Measurements from ENCODE around the gene SLC6A3. TPM values are rescaled to one million over a fixed set of nuclear protein-coding genes. Genes with fewer than 3 reads are reported as not detected.

SLC6A3 gene
- total and polyA plus RNA-seq, 4 donors = 0.95 to 12.0 (median 1.5) TPM

DNA sequence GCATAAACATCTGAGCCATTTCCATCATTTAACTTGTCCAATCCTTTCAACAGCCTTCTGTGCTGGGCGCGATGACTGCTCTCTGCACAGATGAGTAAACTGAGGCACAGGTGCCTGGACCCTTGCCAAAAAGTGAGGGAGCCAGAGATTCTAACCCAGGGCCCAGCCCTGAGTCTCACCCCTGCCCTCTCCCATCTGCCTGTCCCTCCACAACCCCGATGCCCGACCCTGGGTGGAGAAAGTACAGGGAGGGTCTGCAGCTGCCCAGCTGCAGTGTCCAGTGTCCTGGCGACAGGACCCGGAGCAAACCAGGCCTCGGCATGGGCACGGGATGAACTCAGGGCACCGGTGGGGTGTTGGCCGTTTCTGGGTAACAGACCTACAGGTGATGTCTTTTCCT, 60.7 kb downstream of the SLC6A3 start:
- 96% methylated on average over 5 of the region's 10 CpGs for WGBS (ENCODE audit: insufficient coverage)
- Histone ChIP-seq H3K4me1 (ENCODE audit: control insufficient read depth, insufficient read depth, low read length) (peaks cover 34% of the 10 kb centered on the region), H3K4me3 (ENCODE audit: low read depth, low read length) (no peak overlapping the region), H3K36me3 (ENCODE audit: control insufficient read depth, insufficient read depth, low read length) (no peaks in the 10 kb centered on the region), H3K27ac (ENCODE audit: low read depth, low read length) (no peak overlapping the region), H3K9me3 (ENCODE audit: control insufficient read depth, insufficient read depth, low read length) (no peaks in the 10 kb centered on the region), H3K27me3 (ENCODE audit: control insufficient read depth, insufficient read depth, low read length) (peaks cover 28% of the 10 kb centered on the region)
- no peak for DNase-seq (ENCODE audit: low read depth in 4 of 6, low spot score in 6 of 6)

DNA sequence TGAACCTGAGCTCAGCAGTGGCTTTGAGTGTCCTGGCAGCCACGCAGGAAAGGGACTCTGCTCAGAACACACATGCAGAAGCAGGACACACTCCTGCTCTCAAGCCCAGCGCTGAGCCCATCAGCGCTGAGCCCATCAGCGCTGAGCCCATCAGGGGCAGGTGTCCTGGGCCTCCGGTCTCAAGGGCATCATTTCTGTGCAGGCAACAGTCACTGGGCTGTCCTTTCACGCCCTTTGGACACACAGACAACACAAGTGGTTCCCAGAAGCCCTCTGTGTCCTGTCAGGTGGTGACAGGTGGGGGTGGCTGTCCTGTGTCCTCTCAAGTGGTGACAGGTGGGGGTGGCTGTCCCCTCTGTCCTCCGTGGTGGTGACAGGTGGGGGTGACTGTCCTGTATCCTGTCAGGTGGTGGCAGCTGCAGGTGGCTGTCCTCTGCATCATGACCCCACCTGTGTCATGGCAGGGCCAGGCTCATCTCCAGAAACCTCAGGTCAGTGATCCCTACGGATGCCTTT, 61.3 kb downstream of the SLC6A3 start:
- Histone ChIP-seq H3K4me3 (ENCODE audit: low read depth, low read length) (no peak overlapping the region), H3K36me3 (ENCODE audit: control insufficient read depth, insufficient read depth, low read length) (no peaks in the 10 kb centered on the region), H3K9me3 (ENCODE audit: control insufficient read depth, insufficient read depth, low read length) (no peaks in the 10 kb centered on the region), H3K4me1 (ENCODE audit: control insufficient read depth, insufficient read depth, low read length) (peaks cover 34% of the 10 kb centered on the region), H3K27ac (ENCODE audit: low read depth, low read length) (no peak overlapping the region), H3K27me3 (ENCODE audit: control insufficient read depth, insufficient read depth, low read length) (peaks cover 29% of the 10 kb centered on the region)
- 91% methylated on average over 6 of the region's 8 CpGs for WGBS (ENCODE audit: insufficient coverage)
- DNase-seq (ENCODE audit: low read depth in 4 of 6, low spot score in 6 of 6) = no peak

DNA sequence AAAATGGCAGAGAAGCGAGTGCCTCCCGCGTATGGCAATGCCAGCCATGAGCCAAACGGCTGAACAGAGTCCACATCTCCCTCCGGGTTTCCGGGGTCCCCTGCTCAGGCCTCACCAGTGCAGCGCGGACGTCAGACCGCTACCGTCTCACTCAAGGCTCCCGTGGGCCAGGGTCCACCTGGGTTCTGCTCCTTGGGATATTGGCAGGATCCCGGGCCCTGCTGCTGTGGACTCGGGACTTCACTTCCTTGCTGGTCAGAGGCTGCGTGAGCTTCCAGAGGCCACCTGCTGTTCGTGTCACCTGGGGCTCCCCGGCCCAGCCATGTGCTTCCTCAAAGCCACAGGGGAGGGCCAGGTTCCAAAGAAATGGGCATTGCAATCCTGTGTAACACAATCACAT, 61.9 kb downstream of the SLC6A3 start:
- WGBS (ENCODE audit: insufficient coverage) = 74% methylated on average over 16 of the region's 17 CpGs
- H3K27me3 ChIP-seq (ENCODE audit: control insufficient read depth, insufficient read depth, low read length) = peaks cover 29% of the 10 kb centered on the region
- H3K4me1 ChIP-seq (ENCODE audit: control insufficient read depth, insufficient read depth, low read length) = peaks cover 34% of the 10 kb centered on the region
- H3K36me3 ChIP-seq (ENCODE audit: control insufficient read depth, insufficient read depth, low read length) = no peaks in the 10 kb centered on the region
- H3K27ac ChIP-seq (ENCODE audit: low read depth, low read length) = no peak overlapping the region
- H3K4me3 ChIP-seq (ENCODE audit: low read depth, low read length) = no peak overlapping the region
- H3K9me3 ChIP-seq (ENCODE audit: control insufficient read depth, insufficient read depth, low read length) = no peaks in the 10 kb centered on the region
- DNase-seq (ENCODE audit: low read depth in 4 of 6, low spot score in 6 of 6) = no peak

DNA sequence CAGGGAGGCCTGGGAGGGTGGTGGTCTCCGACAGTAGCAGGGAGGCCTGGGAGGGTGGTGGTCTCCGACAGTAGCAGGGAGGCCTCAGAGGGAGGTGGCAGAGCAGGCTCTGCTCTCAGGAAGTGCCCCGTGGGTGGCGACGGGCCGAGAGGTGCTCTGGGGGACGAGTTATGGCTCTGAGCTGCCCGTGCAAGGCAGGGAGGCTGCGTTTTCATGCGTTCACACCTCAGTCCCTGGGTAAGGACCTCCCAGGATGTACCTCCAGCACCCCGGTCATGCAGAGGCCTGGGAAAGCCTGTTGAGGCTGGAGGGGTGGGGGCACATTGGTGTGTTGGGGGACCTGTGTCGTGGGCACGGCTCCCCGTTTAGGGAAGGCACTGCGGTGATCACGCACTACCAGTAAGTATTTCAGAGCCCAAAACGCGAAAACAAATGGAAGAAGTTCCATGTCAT, 63.0 kb downstream of the SLC6A3 start:
- peaks cover 34% of the 10 kb centered on the region for H3K4me1 ChIP-seq (ENCODE audit: control insufficient read depth, insufficient read depth, low read length)
- H3K27me3 ChIP-seq (ENCODE audit: control insufficient read depth, insufficient read depth, low read length) = peaks cover 22% of the 10 kb centered on the region
- H3K4me3 ChIP-seq (ENCODE audit: low read depth, low read length) = no peak overlapping the region
- no peak overlapping the region for H3K27ac ChIP-seq (ENCODE audit: low read depth, low read length)
- 92% methylated on average over 18 of the region's 18 CpGs for WGBS (ENCODE audit: insufficient coverage)
- DNase-seq (ENCODE audit: low read depth in 4 of 6, low spot score in 6 of 6) = no peak
- H3K9me3 ChIP-seq (ENCODE audit: control insufficient read depth, insufficient read depth, low read length) = no peaks in the 10 kb centered on the region
- H3K36me3 ChIP-seq (ENCODE audit: control insufficient read depth, insufficient read depth, low read length) = no peaks in the 10 kb centered on the region

DNA sequence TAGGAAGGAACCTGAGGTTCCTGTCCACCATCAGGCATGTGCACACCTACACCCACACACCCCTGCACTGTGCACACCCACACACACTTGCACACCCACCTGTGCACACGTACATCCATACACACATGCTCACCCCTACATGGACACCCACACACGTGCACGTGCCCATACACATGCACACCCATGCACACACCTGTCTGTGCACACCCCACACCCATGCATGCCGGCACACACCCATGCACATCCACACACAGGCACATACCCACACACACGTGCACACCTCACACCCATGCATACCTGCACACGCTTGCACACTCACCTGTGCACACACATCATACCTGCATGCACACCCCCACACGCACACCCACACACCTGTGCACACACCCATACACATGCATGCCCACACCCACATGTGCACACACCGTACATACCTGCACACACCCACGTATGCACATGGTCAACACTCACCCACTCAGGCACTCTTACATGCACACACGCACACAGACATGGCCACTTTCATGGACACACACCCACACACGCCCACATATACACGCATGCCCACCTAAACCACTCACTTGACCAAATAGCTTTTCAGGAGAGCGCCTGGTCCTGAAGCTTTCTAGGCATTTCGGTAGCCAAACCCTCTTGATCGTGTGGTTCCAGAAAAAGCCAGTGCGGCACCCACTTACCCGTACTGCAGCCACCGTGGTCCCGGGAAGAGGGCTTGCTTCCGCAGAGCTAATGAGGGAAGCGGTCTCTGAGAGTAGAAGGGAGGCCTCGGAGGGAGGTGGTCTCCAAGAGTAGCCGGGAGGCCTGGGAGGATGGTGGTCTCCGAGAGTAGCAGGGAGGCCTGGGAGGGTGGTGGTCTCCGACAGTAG, 63.6 kb downstream of the SLC6A3 start:
- Histone ChIP-seq H3K36me3 (ENCODE audit: control insufficient read depth, insufficient read depth, low read length) (no peaks in the 10 kb centered on the region), H3K4me3 (ENCODE audit: low read depth, low read length) (no peak overlapping the region), H3K9me3 (ENCODE audit: control insufficient read depth, insufficient read depth, low read length) (no peaks in the 10 kb centered on the region), H3K4me1 (ENCODE audit: control insufficient read depth, insufficient read depth, low read length) (peaks cover 27% of the 10 kb centered on the region), H3K27me3 (ENCODE audit: control insufficient read depth, insufficient read depth, low read length) (peaks cover 16% of the 10 kb centered on the region), H3K27ac (ENCODE audit: low read depth, low read length) (no peak overlapping the region)
- no peak for DNase-seq (ENCODE audit: low read depth in 4 of 6, low spot score in 6 of 6)
- 89% methylated on average over 25 of the region's 25 CpGs for WGBS (ENCODE audit: insufficient coverage)

DNA sequence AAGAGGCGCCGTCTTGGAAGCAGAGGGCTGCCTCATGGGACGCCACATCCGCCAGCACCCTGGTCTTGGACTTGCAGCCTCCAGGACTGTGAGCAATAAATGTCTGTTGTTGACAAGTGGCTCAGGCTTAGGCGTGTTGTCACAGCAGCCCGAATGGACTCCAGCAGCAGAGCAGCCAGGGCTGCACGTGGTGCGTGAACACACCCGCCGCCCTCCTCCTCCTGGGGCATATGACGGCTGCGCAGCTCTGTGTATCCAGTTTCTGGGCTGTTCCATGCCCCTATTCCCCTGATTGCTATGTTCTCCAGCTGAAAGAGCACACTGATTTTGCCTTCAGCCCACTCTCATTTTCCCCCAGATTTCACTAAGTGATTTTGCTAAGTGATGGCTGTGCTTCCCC, 64.3 kb downstream of the SLC6A3 start:
- no peak overlapping the region for H3K4me3 ChIP-seq (ENCODE audit: low read depth, low read length)
- WGBS (ENCODE audit: insufficient coverage) = 56% methylated on average over 12 of the region's 12 CpGs

DNA sequence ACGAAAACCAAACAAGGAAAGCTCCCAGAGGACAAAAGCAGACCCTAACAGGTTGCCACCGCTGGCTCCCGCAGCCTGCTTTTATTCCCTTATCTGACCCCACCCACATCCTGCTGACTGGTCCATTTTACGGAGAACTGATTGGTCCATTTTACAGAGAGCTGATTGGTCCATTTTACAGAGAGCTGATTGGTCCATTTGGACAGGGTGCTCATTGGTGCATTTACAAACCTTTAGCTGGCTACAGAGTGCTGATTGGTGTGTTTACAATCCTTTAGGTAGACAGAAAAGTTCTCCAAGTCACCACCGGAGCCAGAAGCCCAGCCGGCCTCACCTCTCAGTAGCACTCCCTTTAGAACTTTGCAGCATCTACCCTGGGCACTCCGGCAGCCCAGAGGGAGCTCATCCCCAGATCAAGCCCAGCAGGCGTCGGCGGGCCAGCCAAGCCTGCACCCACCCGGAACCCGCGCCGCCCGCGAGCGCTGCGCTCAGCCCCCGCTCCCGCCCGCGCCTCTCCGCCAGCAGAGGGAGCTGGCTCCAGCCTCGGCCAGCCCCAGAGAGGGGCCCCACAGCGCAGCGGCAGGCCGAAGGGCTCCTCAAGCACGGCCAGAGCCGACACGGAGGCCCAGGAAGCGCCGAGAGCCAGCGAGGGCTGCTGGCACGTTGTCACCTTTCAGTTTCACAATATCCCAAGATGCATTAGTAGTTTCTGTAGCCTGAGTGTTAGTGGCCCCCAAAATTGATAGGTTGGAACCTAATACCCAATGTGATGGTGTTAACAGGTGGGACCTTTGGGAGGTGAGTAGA, 65.0 kb downstream of the SLC6A3 start:
- H3K4me1 ChIP-seq (ENCODE audit: control insufficient read depth, insufficient read depth, low read length) = peaks cover 13% of the 10 kb centered on the region

More for the DNA sequence above, 64.3 kb downstream of the SLC6A3 start:
- Histone ChIP-seq H3K36me3 (ENCODE audit: control insufficient read depth, insufficient read depth, low read length) (no peaks in the 10 kb centered on the region), H3K27me3 (ENCODE audit: control insufficient read depth, insufficient read depth, low read length) (peaks cover 10% of the 10 kb centered on the region), H3K9me3 (ENCODE audit: control insufficient read depth, insufficient read depth, low read length) (no peaks in the 10 kb centered on the region), H3K4me1 (ENCODE audit: control insufficient read depth, insufficient read depth, low read length) (peaks cover 20% of the 10 kb centered on the region), H3K27ac (ENCODE audit: low read depth, low read length) (no peak overlapping the region)
- DNase-seq (ENCODE audit: low read depth in 4 of 6, low spot score in 6 of 6) = peak in 1 of 6 donors; percentile 85

DNA sequence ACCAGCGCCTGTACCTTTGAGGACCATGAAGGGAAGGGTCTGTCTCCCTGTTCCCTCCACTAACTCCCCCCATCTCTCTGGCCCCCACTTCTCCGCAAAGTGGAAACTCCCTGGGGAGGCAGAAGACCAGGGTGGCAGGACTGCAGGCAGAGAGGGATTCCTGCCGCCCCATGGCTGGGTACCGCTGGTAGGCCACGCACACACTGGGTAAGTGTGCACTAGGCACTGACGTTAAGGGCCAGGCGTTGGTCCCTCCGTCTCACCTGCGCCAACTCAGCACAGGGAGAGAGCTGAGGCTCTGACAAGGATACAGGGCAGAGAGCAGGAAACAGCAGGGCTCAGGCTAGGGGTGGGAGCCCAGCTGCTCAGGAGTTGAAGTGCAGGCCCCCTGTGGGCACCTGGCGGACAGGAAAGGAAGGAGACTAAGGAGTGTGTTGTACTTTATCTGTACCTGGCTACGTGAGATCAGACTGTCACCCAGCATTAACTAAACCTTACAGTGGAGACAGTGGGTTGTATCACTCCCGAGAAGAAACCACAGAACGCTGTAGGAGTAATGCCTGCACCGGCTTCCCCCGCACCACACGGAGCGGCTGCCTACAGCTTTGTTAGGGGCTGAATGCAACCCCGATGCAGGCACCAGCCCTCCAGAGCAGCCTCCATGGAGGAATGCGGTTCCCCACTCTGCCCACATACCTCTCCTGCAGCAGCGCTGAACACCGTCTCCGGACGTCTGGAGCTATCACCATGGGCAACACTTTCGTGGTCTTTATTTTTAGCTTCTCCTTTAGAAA, 66.2 kb downstream of the SLC6A3 start:
- Histone ChIP-seq H3K27me3 (ENCODE audit: control insufficient read depth, insufficient read depth, low read length) (peaks cover 5% of the 10 kb centered on the region), H3K27ac (ENCODE audit: low read depth, low read length) (no peak overlapping the region), H3K36me3 (ENCODE audit: control insufficient read depth, insufficient read depth, low read length) (no peaks in the 10 kb centered on the region), H3K4me3 (ENCODE audit: low read depth, low read length) (no peak overlapping the region), H3K4me1 (ENCODE audit: control insufficient read depth, insufficient read depth, low read length) (peaks cover 13% of the 10 kb centered on the region), H3K9me3 (ENCODE audit: control insufficient read depth, insufficient read depth, low read length) (no peaks in the 10 kb centered on the region)
- WGBS (ENCODE audit: insufficient coverage) = 98% methylated on average over 16 of the region's 24 CpGs
- no peak for DNase-seq (ENCODE audit: low read depth in 4 of 6, low spot score in 6 of 6)

More for the DNA sequence above, 65.0 kb downstream of the SLC6A3 start:
- Histone ChIP-seq H3K9me3 (ENCODE audit: control insufficient read depth, insufficient read depth, low read length) (no peaks in the 10 kb centered on the region), H3K27me3 (ENCODE audit: control insufficient read depth, insufficient read depth, low read length) (peaks cover 5% of the 10 kb centered on the region), H3K36me3 (ENCODE audit: control insufficient read depth, insufficient read depth, low read length) (no peaks in the 10 kb centered on the region), H3K27ac (ENCODE audit: low read depth, low read length) (no peak overlapping the region), H3K4me3 (ENCODE audit: low read depth, low read length) (no peak overlapping the region)
- WGBS (ENCODE audit: insufficient coverage) = 23% methylated on average over 28 of the region's 34 CpGs
- no peak for DNase-seq (ENCODE audit: low read depth in 4 of 6, low spot score in 6 of 6)

DNA sequence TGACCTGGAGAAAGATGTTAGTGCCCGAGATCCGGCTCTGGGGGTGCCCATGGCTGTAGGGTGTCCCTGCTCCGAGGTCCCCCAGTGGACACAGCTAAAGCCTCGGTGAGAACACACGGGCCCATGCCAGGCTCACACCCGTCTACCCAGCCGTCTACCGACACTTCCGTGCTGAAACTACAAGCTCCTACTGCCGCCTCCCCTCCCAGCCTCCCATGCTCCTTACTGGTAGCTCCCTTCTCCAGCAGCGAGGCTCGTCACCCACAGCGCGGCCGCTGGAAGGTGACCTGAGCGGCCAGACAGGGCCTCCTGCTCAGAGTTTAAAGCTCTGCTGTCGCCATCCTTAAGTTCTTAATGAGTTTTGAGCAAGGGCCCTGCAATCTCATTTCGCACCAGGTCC, 67.1 kb downstream of the SLC6A3 start:
- H3K4me3 ChIP-seq (ENCODE audit: low read depth, low read length) = no peak overlapping the region
- H3K27me3 ChIP-seq (ENCODE audit: control insufficient read depth, insufficient read depth, low read length) = peaks cover 5% of the 10 kb centered on the region
- H3K27ac ChIP-seq (ENCODE audit: low read depth, low read length) = no peak overlapping the region
- no peaks in the 10 kb centered on the region for H3K9me3 ChIP-seq (ENCODE audit: control insufficient read depth, insufficient read depth, low read length)
- DNase-seq (ENCODE audit: low read depth in 4 of 6, low spot score in 6 of 6) = no peak
- peaks cover 13% of the 10 kb centered on the region for H3K4me1 ChIP-seq (ENCODE audit: control insufficient read depth, insufficient read depth, low read length)
- 95% methylated on average over 18 of the region's 18 CpGs for WGBS (ENCODE audit: insufficient coverage)
- H3K36me3 ChIP-seq (ENCODE audit: control insufficient read depth, insufficient read depth, low read length) = no peaks in the 10 kb centered on the region
